Body of pancreas (tissue), 4 donors: ENCODE measurements around the gene LEMD2.

ENCODE experiments used
- POLR2A ChIP-seq, 3 donors: fragments of 450-650 bp; IDR thresholded peaks; one replicate each; pipeline ENCODE4 v1.6.1; 2016; ENCODE audit warnings: antibody characterized with exemption in 3 of 3, mild to moderate bottlenecking in 2 of 3
- TF ChIP-seq, protein P1 (sequence below), 7 experiments: fragments of 450-650 bp in 4 of 7; fragments of 200-600 bp in 3 of 7; sonication (generic) in 3 of 7; IDR thresholded peaks; one replicate each; pipeline ENCODE4 v1.5.1; 2016 to 2019; ENCODE audit warnings: antibody characterized with exemption in 7 of 7

GRCh38 chr6:33819021-33819420 is 30.1 kb upstream of the LEMD2 start:
- TF ChIP-seq, protein P1, sequence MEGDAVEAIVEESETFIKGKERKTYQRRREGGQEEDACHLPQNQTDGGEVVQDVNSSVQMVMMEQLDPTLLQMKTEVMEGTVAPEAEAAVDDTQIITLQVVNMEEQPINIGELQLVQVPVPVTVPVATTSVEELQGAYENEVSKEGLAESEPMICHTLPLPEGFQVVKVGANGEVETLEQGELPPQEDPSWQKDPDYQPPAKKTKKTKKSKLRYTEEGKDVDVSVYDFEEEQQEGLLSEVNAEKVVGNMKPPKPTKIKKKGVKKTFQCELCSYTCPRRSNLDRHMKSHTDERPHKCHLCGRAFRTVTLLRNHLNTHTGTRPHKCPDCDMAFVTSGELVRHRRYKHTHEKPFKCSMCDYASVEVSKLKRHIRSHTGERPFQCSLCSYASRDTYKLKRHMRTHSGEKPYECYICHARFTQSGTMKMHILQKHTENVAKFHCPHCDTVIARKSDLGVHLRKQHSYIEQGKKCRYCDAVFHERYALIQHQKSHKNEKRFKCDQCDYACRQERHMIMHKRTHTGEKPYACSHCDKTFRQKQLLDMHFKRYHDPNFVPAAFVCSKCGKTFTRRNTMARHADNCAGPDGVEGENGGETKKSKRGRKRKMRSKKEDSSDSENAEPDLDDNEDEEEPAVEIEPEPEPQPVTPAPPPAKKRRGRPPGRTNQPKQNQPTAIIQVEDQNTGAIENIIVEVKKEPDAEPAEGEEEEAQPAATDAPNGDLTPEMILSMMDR (IDR thresholded peaks at IDR 0.05) = no peak
- no peak for TF ChIP-seq POLR2A (IDR thresholded peaks at IDR 0.05)
